Colonic mucosa (tissue), 4 donors: ENCODE results near the gene PAWR. TPM values are rescaled to one million over a fixed set of nuclear protein-coding genes. Genes with fewer than 3 reads are reported as not detected.

Experiments used
- DNase-seq: peaks from one replicate; pipeline ENCODE4 v3.0.0-alpha.2; 2020
- H3K27ac ChIP-seq: fragments of 200-600 bp; one replicate; pipeline ENCODE4 v1.8.0; 2021
- H3K27me3 ChIP-seq: fragments of 200-600 bp; one replicate; pipeline ENCODE4 v1.8.0; 2021
- H3K36me3 ChIP-seq: fragments of 200-600 bp; one replicate; pipeline ENCODE4 v1.8.0; 2021
- H3K4me1 ChIP-seq: fragments of 200-600 bp; one replicate; pipeline ENCODE4 v1.8.0; 2021; ENCODE audit warnings: mild to moderate bottlenecking
- H3K4me3 ChIP-seq: fragments of 200-600 bp; one replicate; pipeline ENCODE4 v1.8.0; 2021
- H3K9ac ChIP-seq, 2 donors: one replicate each; pipeline ENCODE4 v1.7.0; 2013; ENCODE audit warnings: control low read depth in 2 of 2, low read depth in 2 of 2, low read length in 2 of 2
- H3K9me3 ChIP-seq: fragments of 200-600 bp; one replicate; pipeline ENCODE4 v1.8.0; 2021
- CTCF ChIP-seq: fragments of 200-600 bp; IDR thresholded peaks from one replicate; pipeline ENCODE4 v1.8.0; 2022; ENCODE audit warnings: antibody characterized with exemption, mild to moderate bottlenecking
- intact Hi-C: fragments of 100-400 bp; cut with DNase I; formaldehyde crosslinking; loops from one replicate; pipeline ENCODE4 v1.14.1; 2022
- total RNA-seq, 2 donors: library from RNA; stranded (reverse); fragmentation: NEBNext Ultra II Directional in 1 of 2; extraction: Animal tissue kit (Norgen Biotek cat#: 25700) in 1 of 2; gene quantifications; one replicate each; pipeline ENCODE4 v1.2.1, GENCODE V29; 2021
- donor health status: healthy.
- donor health status: DM: no; HTN: no; CAD: no.
- donor health status: DM: no; HTN: no; CAD: no.

Gene PAWR, protein sequence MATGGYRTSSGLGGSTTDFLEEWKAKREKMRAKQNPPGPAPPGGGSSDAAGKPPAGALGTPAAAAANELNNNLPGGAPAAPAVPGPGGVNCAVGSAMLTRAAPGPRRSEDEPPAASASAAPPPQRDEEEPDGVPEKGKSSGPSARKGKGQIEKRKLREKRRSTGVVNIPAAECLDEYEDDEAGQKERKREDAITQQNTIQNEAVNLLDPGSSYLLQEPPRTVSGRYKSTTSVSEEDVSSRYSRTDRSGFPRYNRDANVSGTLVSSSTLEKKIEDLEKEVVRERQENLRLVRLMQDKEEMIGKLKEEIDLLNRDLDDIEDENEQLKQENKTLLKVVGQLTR
- total RNA-seq, result 100 to 1,000 TPM; 135 to 211 TPM

DNA sequence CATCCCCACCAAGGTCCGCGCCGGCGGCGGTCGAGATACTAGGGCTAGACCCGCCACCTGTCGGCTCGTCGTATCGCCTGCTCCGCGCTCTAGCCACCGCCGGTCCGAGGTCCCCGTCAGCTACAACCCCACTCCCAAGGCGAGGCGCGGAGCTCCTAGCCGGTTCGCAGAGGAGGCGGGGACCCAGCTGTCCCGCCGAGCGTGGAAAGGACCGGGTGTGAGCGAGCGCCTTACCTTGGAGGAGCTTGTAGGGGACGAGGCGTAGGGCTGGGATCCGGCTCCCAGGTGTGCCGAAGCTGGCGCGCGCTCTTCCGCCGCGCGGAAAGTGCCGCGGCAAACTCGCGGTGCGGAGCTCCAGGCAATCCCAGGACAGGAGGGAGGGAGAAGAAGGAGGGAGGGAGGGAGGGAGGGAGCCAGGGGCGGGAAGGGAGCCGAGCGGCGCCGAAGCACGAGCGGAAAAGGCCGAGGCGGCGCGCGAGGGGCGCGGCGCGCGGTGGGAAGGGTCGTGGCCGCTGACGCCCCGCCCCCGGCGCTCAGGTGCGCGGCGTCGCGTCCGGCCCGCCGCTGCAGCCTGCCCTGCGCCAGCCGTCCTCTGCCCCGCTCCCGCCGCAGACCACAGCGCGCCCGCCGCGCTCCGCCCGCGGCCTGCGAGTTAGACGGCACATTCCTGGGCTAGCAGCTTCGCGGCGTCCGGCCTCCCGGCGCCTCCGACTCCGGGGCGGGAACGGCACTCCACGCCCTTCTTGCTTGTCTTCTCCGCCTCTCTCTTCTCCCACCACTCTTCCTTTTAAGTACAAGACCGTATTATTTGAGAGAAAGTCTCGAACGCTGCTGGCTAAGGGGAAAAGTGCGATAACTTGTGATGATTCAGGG is at the start of gene PAWR:
Gene PAWR, minus strand, starts transcription at position 327 of the 873 bp plus-strand sequence. CDS start 720 bp downstream, outside the sequence.
- no peaks in the 10 kb centered on the region for H3K9me3 ChIP-seq
- H3K4me1 ChIP-seq, result no peaks in the 10 kb centered on the region
- peak; percentile 81 for DNase-seq
- intact Hi-C loops, result loop anchor here (5.0 to 10.0 kb wide), 2 partner anchors 134 to 276 kb away; no protein-coding TSS in a partner anchor
- H3K27me3 ChIP-seq, result no peaks in the 10 kb centered on the region
- H3K4me3 ChIP-seq, result peak within 1 kb of the TSS; percentile 80
- no peak for TF ChIP-seq CTCF
- peak within 1 kb of the TSS; percentile 88 to 90 for H3K9ac ChIP-seq
- no peaks in the 10 kb centered on the region for H3K36me3 ChIP-seq
- peak within 1 kb of the TSS; percentile 95 for H3K27ac ChIP-seq

DNA sequence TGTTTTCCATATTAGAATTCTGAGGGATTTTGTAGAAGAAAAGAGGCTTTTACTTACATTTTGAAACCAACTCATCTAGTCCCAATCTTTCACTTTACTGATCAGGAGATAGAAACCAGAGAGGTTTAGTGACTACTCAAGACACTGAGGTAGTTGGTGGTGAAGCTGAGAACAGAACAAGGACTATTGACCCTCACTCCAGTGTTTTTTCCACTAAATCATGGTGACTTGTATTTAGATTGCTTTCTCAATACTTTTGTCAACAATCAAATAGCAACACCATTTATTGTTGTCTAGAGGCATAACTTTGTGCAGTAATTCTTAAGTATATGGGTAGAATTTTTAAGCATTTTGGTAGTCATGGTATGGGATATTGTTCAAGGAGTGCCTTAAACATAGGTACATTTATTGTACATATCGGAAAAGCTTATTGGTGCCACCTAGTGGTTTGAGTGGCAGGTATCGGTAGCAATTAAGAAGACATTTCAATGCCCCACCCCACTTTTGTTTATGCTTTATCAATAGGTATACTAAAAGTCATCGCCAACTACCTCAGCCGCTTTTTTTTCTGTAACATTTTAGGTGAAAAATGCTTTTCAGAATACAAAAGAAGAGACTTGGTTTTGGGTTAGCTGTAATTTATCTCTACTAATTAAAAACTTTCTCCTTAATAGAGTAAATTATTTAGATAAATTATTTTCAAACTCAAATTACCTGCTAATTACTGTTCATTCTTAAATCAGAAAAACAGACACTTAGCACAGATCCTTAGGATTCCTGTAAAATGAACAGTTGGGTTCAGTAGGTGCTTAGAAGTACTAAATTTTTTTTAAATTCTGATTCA is 47.3 kb upstream of the PAWR start:
- TF ChIP-seq CTCF, result peak; percentile 64
- Histone ChIP-seq H3K27me3 (no peaks in the 10 kb centered on the region), H3K27ac (no peak overlapping the region), H3K9me3 (no peaks in the 10 kb centered on the region), H3K4me1 (no peaks in the 10 kb centered on the region), H3K36me3 (no peaks in the 10 kb centered on the region), H3K4me3 (no peak overlapping the region), H3K9ac (no peak overlapping the region)
- peak; percentile 60 for DNase-seq
- intact Hi-C loops, result loop anchor here (5.0 kb wide), 2 partner anchors 311 to 331 kb away; no protein-coding TSS in a partner anchor

- H3K4me3 ChIP-seq, result no peak overlapping the region
- no peak overlapping the region for H3K9ac ChIP-seq
- intact Hi-C loops, result no loop called here
These were observed 41.9 kb upstream of the PAWR start for GRCh38 chr12:79732638-79733037.

GRCh38 chr12:79725987-79726386 is 35.2 kb upstream of the PAWR start:
- Histone ChIP-seq H3K4me3 (no peak overlapping the region), H3K4me1 (no peaks in the 10 kb centered on the region), H3K9ac (no peak overlapping the region), H3K36me3 (no peaks in the 10 kb centered on the region), H3K27me3 (no peaks in the 10 kb centered on the region), H3K9me3 (no peaks in the 10 kb centered on the region), H3K27ac (no peak overlapping the region)
- TF ChIP-seq CTCF, result no peak
- intact Hi-C loops, result no loop called here
- DNase-seq, result no peak

More at GRCh38 chr12:79732638-79733037, 41.9 kb upstream of the PAWR start:
- Histone ChIP-seq H3K9me3 (no peaks in the 10 kb centered on the region), H3K4me1 (no peaks in the 10 kb centered on the region), H3K27me3 (no peaks in the 10 kb centered on the region), H3K36me3 (no peaks in the 10 kb centered on the region), H3K27ac (no peak overlapping the region)
- DNase-seq, result no peak
- no peak for TF ChIP-seq CTCF

GRCh38 chr12:79717006-79717405 is 26.2 kb upstream of the PAWR start:
- Histone ChIP-seq H3K27me3 (no peaks in the 10 kb centered on the region), H3K9me3 (no peaks in the 10 kb centered on the region), H3K36me3 (no peaks in the 10 kb centered on the region), H3K4me1 (no peaks in the 10 kb centered on the region), H3K4me3 (no peak overlapping the region), H3K27ac (no peak overlapping the region), H3K9ac (no peak overlapping the region)
- no peak for DNase-seq
- intact Hi-C loops, result no loop called here
- TF ChIP-seq CTCF, result no peak
